Fibroblast of lung (primary cell): ENCODE results near the gene RNASE13. TPM values are rescaled to one million over a fixed set of nuclear protein-coding genes. Genes with fewer than 3 reads are reported as not detected.
"Not testable (repeated sequence)": the region's sequence is repeated elsewhere in the genome, so short reads cannot be mapped to it uniquely, and the experiment has no call there.

Experiments
- DNase-seq, 2 donors: peaks; one replicate each; pipeline versions ENCODE4 v3.0.0 to v3.0.0-alpha.2; 2010; ENCODE audit warnings: low read depth in 2 of 2
- H2AFZ ChIP-seq: 2 replicates; pipeline ENCODE4 v1.5.1; 2012; ENCODE audit warnings: low read length, control low read depth, inconsistent platforms
- H3K27ac ChIP-seq: 2 replicates; pipeline ENCODE4 v1.5.1; 2011; ENCODE audit warnings: low read length, control low read depth; ENCODE audit not compliant: insufficient read depth
- H3K27me3 ChIP-seq: 2 replicates; pipeline ENCODE4 v1.5.1; 2011; ENCODE audit warnings: mild to moderate bottlenecking, low read length; ENCODE audit not compliant: control insufficient read depth, insufficient read depth
- H3K36me3 ChIP-seq: 2 replicates; pipeline ENCODE4 v1.5.1; 2011; ENCODE audit warnings: low read length; ENCODE audit not compliant: control insufficient read depth, insufficient read depth
- H3K4me1 ChIP-seq: 2 replicates; pipeline ENCODE4 v1.5.1; 2011; ENCODE audit warnings: low read length; ENCODE audit not compliant: control insufficient read depth, insufficient read depth; ENCODE audit errors: extremely low read depth
- H3K4me2 ChIP-seq: 2 replicates; pipeline ENCODE4 v1.5.1; 2011; ENCODE audit warnings: low read length, control low read depth; ENCODE audit not compliant: insufficient read depth; ENCODE audit errors: extremely low read depth
- H3K4me3 ChIP-seq, 4 experiments: fragments of 200-600 bp in 1 of 4; sonication (generic) in 1 of 4; replicated peaks in 1 of 4; 2 replicates each; pipeline ENCODE4 v1.5.1; 2011 to 2016; ENCODE audit warnings: low read length in 4 of 4, low read depth in 3 of 4, mild to moderate bottlenecking in 3 of 4, control low read depth in 2 of 4, inconsistent platforms in 1 of 4, mixed read lengths in 1 of 4; ENCODE audit not compliant: insufficient read depth in 1 of 4; ENCODE audit errors: control extremely low read depth in 1 of 4
- H3K79me2 ChIP-seq: 2 replicates; pipeline ENCODE4 v1.5.1; 2012; ENCODE audit warnings: mild to moderate bottlenecking, low read length, inconsistent platforms; ENCODE audit not compliant: control insufficient read depth, insufficient read depth
- H3K9ac ChIP-seq: 2 replicates; pipeline ENCODE4 v1.5.1; 2011; ENCODE audit warnings: mild to moderate bottlenecking, low read length, control low read depth; ENCODE audit not compliant: insufficient read depth
- H3K9me3 ChIP-seq: 2 replicates; pipeline ENCODE4 v1.5.1; 2012; ENCODE audit warnings: low read depth, low read length; ENCODE audit not compliant: control insufficient read depth, insufficient read depth
- H4K20me1 ChIP-seq: 2 replicates; pipeline ENCODE4 v1.5.1; 2011; ENCODE audit warnings: low read length; ENCODE audit not compliant: control insufficient read depth, insufficient read depth; ENCODE audit errors: extremely low read depth
- EZH2 ChIP-seq: IDR thresholded peaks from 2 replicates; pipeline ENCODE4 v1.5.1; 2012; ENCODE audit warnings: low read length, control low read depth, mild to moderate bottlenecking; ENCODE audit errors: missing control alignments
- polyA plus RNA-seq, 2 donors: library from polyadenylated mRNA; depleted of rRNA in 1 of 2; stranded (reverse) in 1 of 2; unstranded in 1 of 2; fragments of >200 nt; gene quantifications; 2 replicates each; pipeline ENCODE4 v1.2.1, GENCODE V29; 2011 to 2012; ENCODE audit warnings: missing spikeins in 1 of 2
- total RNA-seq: library from RNA; depleted of rRNA; stranded (reverse); fragments of >200 nt; gene quantifications from 2 replicates; pipeline ENCODE4 v1.2.1, GENCODE V29; 2014
- TF ChIP-seq, protein P1 (sequence below), 2 donors: IDR thresholded peaks in 1 of 2; conservative IDR thresholded peaks in 1 of 2; 1 replicate in 1 of 2; 2 replicates in 1 of 2; pipeline ENCODE4 v1.5.1; 2011 to 2012; ENCODE audit warnings: low read length in 2 of 2, control low read depth in 1 of 2, inconsistent platforms in 1 of 2, low read depth in 1 of 2, mild to moderate bottlenecking in 1 of 2

The RNASE13 gene
- total and polyA plus RNA-seq, 2 donors (not counting 1 experiment from before 2014, with no cell fraction given): not detected

DNA sequence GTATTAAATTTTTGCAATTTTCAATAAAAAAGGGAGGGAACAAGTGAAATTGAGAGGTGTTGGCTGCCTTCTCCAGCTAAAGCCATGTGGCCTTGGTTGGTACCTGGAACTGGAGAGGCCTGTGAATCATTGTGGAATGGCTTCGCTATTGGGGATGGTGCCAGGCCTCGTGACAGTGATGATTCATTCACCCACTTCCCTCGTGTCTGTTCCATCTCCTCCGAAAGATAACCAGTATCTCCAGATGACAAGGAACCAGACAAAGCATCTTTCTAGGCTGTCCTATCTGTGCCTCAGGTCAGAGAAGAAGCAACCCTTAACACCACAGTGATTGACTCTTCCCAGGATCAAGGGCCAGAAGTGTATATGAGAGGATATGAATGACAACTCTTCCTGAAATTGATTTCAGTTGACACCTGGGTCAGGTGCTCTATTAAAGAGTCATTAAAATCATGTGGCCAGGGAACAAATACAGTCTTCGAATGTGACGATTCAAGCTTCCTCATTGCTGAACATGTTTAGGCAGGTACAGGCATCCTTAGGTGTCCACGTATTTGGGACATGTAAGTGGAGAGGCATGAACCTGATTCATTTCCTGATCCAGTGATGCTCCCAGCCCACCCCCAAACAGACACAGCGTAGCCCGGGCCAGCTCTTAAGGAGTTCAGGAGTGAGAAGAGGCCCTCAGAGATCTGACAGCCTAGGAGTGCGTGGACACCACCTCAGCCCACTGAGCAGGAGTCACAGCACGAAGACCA, 7.2 kb upstream of the RNASE13 start, which contains the start of gene RNASE7:
RNASE7 (plus strand) TSS at position 687 of the 758 bp plus-strand sequence. CDS start 631 bp downstream, outside the sequence.
- Histone ChIP-seq H3K27me3 (peaks cover 13% of the 10 kb centered on the region), H3K9me3 (no peaks in the 10 kb centered on the region), H3K4me3 (no peak within 1 kb of the TSS), H3K9ac (no peak within 1 kb of the TSS), H3K27ac (no peak within 1 kb of the TSS), H2AFZ (no peak within 1 kb of the TSS), H4K20me1 (no peaks in the 10 kb centered on the region), H3K79me2 (no peaks in the 10 kb centered on the region), H3K36me3 (no peaks in the 10 kb centered on the region), H3K4me1 (no peaks in the 10 kb centered on the region), H3K4me2 (no peak within 1 kb of the TSS)
- TF ChIP-seq, protein P1, sequence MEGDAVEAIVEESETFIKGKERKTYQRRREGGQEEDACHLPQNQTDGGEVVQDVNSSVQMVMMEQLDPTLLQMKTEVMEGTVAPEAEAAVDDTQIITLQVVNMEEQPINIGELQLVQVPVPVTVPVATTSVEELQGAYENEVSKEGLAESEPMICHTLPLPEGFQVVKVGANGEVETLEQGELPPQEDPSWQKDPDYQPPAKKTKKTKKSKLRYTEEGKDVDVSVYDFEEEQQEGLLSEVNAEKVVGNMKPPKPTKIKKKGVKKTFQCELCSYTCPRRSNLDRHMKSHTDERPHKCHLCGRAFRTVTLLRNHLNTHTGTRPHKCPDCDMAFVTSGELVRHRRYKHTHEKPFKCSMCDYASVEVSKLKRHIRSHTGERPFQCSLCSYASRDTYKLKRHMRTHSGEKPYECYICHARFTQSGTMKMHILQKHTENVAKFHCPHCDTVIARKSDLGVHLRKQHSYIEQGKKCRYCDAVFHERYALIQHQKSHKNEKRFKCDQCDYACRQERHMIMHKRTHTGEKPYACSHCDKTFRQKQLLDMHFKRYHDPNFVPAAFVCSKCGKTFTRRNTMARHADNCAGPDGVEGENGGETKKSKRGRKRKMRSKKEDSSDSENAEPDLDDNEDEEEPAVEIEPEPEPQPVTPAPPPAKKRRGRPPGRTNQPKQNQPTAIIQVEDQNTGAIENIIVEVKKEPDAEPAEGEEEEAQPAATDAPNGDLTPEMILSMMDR (conservative IDR thresholded peaks at IDR 0.05 in 1 of 2, IDR thresholded peaks at IDR 0.05 in 1 of 2; ENCODE audit: low read depth in 1 of 2, low read length in 2 of 2): no peak
- TF ChIP-seq EZH2: no peak
- DNase-seq: peak in 1 of 2 donors; percentile 57

DNA sequence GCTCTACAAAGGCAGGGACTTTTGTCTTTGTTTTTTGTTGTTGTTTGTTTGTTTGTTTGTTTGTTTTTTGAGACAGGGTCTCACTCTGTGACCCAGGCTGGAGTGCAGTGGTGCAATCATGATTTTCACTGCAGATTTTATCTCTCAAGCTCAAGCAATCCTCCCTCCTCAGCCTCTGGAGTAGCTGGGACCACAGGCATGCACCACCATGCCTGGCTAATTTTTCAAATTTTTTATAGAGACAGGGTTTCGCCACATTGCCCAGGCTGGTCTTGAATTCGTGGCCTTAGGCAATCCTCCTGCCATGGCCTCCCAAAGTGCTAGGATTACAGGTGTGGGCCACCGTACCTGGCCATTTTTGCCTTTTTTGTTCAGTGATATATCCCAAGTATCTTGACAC, 6.3 kb upstream of the RNASE13 start:
- not testable (repeated sequence) for H3K4me2 ChIP-seq, H4K20me1 ChIP-seq, H3K9me3 ChIP-seq, H3K4me1 ChIP-seq, H3K27ac ChIP-seq, H2AFZ ChIP-seq, H3K79me2 ChIP-seq, H3K4me3 ChIP-seq, H3K36me3 ChIP-seq, H3K9ac ChIP-seq
- peaks cover 13% of the 10 kb centered on the region for H3K27me3 ChIP-seq
- peak in 1 of 2 donors; percentile 19 for DNase-seq

DNA sequence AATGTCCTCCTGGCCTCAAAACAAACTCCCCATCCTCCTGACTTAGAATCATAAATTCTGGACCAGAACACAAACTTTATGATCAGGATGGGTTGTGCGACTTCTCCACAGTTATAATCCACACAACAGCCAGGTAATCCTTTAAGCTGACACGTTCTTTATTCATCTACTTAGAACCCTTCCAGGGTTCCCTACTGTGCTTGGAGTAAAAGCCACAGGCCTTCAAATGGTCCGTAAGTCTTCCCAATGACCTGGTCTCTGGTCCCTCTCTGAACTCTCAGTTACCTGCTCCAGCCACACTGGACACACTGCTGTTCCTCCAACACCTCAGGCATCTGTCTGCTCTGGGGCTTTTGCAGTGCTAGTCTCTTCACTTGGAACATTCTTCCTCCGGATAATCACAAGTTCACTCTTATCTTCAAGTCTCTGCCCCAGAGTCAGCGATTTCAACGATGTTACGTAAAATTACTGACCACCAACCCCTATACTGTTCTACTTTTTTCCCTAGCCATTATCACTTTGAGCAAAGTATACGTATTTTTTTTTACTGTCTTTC, 5.8 kb upstream of the RNASE13 start:
- H3K79me2 ChIP-seq: no peaks in the 10 kb centered on the region

More for the DNA sequence above, 5.8 kb upstream of the RNASE13 start:
- Histone ChIP-seq H3K4me1 (no peaks in the 10 kb centered on the region), H4K20me1 (no peaks in the 10 kb centered on the region), H2AFZ (no peak overlapping the region), H3K9ac (no peak overlapping the region), H3K9me3 (no peaks in the 10 kb centered on the region), H3K4me2 (no peak overlapping the region), H3K27ac (no peak overlapping the region), H3K36me3 (no peaks in the 10 kb centered on the region), H3K4me3 (no peak overlapping the region), H3K27me3 (peaks cover 11% of the 10 kb centered on the region)
- no peak for TF ChIP-seq EZH2
- TF ChIP-seq, protein P1 (conservative IDR thresholded peaks at IDR 0.05 in 1 of 2, IDR thresholded peaks at IDR 0.05 in 1 of 2; ENCODE audit: low read depth in 1 of 2, low read length in 2 of 2): no peak
- DNase-seq: no peak
